HG03558 (cell line): ENCODE data around the gene CNNM4.
"Not testable (repeated sequence)": the region's sequence is repeated elsewhere in the genome, so short reads cannot be mapped to it uniquely, and the experiment has no call there.

Source experiments
- ATAC-seq: cut with Tn5 transposase; IDR thresholded peaks from one replicate; pipeline ENCODE4 v1.9.1; 2021; ENCODE audit warnings: moderate number of reproducible peaks; ENCODE audit not compliant: unreplicated experiment; ENCODE audit errors: extremely low read depth

The CNNM4 gene

GRCh38 chr2:96788442-96789244 lies 27.9 kb downstream of the CNNM4 start:
- ATAC-seq = no peak

GRCh38 chr2:96789245-96789617 lies 28.5 kb downstream of the CNNM4 start:
- no peak for ATAC-seq

- ATAC-seq = no peak
Observed at GRCh38 chr2:96792772-96793749, 32.4 kb downstream of the CNNM4 start.

- no peak for ATAC-seq
Observed at GRCh38 chr2:96795076-96795475, 34.4 kb downstream of the CNNM4 start.

GRCh38 chr2:96796497-96796896 lies 35.8 kb downstream of the CNNM4 start:
- not testable (repeated sequence) for ATAC-seq

GRCh38 chr2:96797066-96797625 lies 36.4 kb downstream of the CNNM4 start:
- ATAC-seq = no peak

GRCh38 chr2:96798733-96799622 lies 38.3 kb downstream of the CNNM4 start:
- ATAC-seq = no peak

- ATAC-seq = no peak
Observed at GRCh38 chr2:96799623-96799935, 38.9 kb downstream of the CNNM4 start.

- no peak for ATAC-seq
Observed at GRCh38 chr2:96800061-96801004, 39.6 kb downstream of the CNNM4 start.

- ATAC-seq = no peak
Observed at GRCh38 chr2:96801005-96801785, 40.5 kb downstream of the CNNM4 start.

- no peak for ATAC-seq
Observed at GRCh38 chr2:96801786-96802595, 41.3 kb downstream of the CNNM4 start.

- ATAC-seq = no peak
Observed at GRCh38 chr2:96802721-96803120, 42.0 kb downstream of the CNNM4 start.

- ATAC-seq = no peak
Observed at GRCh38 chr2:96804986-96805385, 44.3 kb downstream of the CNNM4 start.

- not testable (repeated sequence) for ATAC-seq
Observed at GRCh38 chr2:96805946-96806345, 45.2 kb downstream of the CNNM4 start.

GRCh38 chr2:96806468-96807126 lies 45.9 kb downstream of the CNNM4 start:
- no peak for ATAC-seq

- no peak for ATAC-seq
Observed at GRCh38 chr2:96807127-96807471, 46.4 kb downstream of the CNNM4 start.
